Hematopoietic multipotent progenitor cell treated with erythropoietin and hydrocortisone succinate and interleukin-3 and kit ligand, for 17 days (in vitro differentiated cells): Measurements from ENCODE around the gene HINT3.
A peak's percentile ranks its signal among the peaks of the same experiment; 100 is the strongest.
"Not testable (repeated sequence)": the region's sequence is repeated elsewhere in the genome, so short reads cannot be mapped to it uniquely, and the experiment has no call there.

Experiments
- DNase-seq: peaks from one replicate; pipeline ENCODE4 v3.0.0-alpha.2; 2015; ENCODE audit warnings: low spot score

The HINT3 gene

GRCh38 chr6:125962900-125963497 is 6.4 kb downstream of the HINT3 start:
- DNase-seq: no peak

- peak; percentile 57 for DNase-seq
Measured at GRCh38 chr6:125963817-125964216, 7.2 kb downstream of the HINT3 start.

- DNase-seq: no peak
Measured at GRCh38 chr6:125966569-125966968, 10.0 kb downstream of the HINT3 start.

- DNase-seq: no peak
Measured at GRCh38 chr6:125968493-125968892, 11.9 kb downstream of the HINT3 start.

GRCh38 chr6:125970760-125971159 is 14.2 kb downstream of the HINT3 start:
- no peak for DNase-seq

- DNase-seq: not testable (repeated sequence)
Measured at GRCh38 chr6:125972478-125972877, 15.9 kb downstream of the HINT3 start.

- DNase-seq: peak; percentile 79
Measured at GRCh38 chr6:125974214-125974866, 17.8 kb downstream of the HINT3 start.

- no peak for DNase-seq
Measured at GRCh38 chr6:125979101-125979500, 22.5 kb downstream of the HINT3 start.

- no peak for DNase-seq
Measured at GRCh38 chr6:125981571-125982185, 25.1 kb downstream of the HINT3 start.

- DNase-seq: no peak
Measured at GRCh38 chr6:125983246-125983945, 26.8 kb downstream of the HINT3 start.

GRCh38 chr6:125984311-125984710 is 27.7 kb downstream of the HINT3 start:
- DNase-seq: no peak

- DNase-seq: no peak
Measured at GRCh38 chr6:125985522-125985921, 29.0 kb downstream of the HINT3 start.

GRCh38 chr6:125985979-125986300 is 29.4 kb downstream of the HINT3 start:
- no peak for DNase-seq

- peak; percentile 77 for DNase-seq
Measured at GRCh38 chr6:125986301-125987025, 29.9 kb downstream of the HINT3 start, which contains the start of gene TRMT11. Gene TRMT11, plus strand, starts transcription at chr6:125986540. Its CDS starts 11 bp downstream, at chr6:125986551.

GRCh38 chr6:125987026-125987617 is 30.6 kb downstream of the HINT3 start:
- no peak for DNase-seq

- DNase-seq: no peak
Measured at GRCh38 chr6:125988280-125988679, 31.7 kb downstream of the HINT3 start.

GRCh38 chr6:125989631-125990030 is 33.1 kb downstream of the HINT3 start:
- DNase-seq: no peak

- DNase-seq: no peak
Measured at GRCh38 chr6:125991653-125992052, 35.1 kb downstream of the HINT3 start.

GRCh38 chr6:125994670-125995488 is 38.3 kb downstream of the HINT3 start:
- no peak for DNase-seq

GRCh38 chr6:125995972-125996580 is 39.5 kb downstream of the HINT3 start:
- DNase-seq: peak; percentile 86
